Coronary artery (tissue), 2 donors: ENCODE results near the gene MTMR1.

Source experiments
- DNase-seq: peaks from one replicate; pipeline ENCODE4 v3.0.0-alpha.2; 2017; ENCODE audit warnings: low spot score
- H3K27ac ChIP-seq, 2 donors: fragments of 200-600 bp; sonication (generic); one replicate each; pipeline ENCODE4 v1.5.1; 2016 to 2019
- H3K4me3 ChIP-seq: fragments of 200-600 bp; sonication (generic); 2 replicates; pipeline ENCODE4 v1.5.1; 2016; ENCODE audit warnings: mild to moderate bottlenecking, moderate library complexity
- CTCF ChIP-seq: fragments of 200-600 bp; sonication (generic); IDR thresholded peaks from one replicate; pipeline ENCODE4 v1.5.1; 2019; ENCODE audit warnings: antibody characterized with exemption

MTMR1 gene

GRCh38 chrX:150792949-150793527, 99.8 kb downstream of the MTMR1 start:
- DNase-seq: no peak

GRCh38 chrX:150805736-150806135, 112.5 kb downstream of the MTMR1 start:
- Histone ChIP-seq H3K27ac (no peak overlapping the region), H3K4me3 (no peak overlapping the region)
- TF ChIP-seq CTCF: no peak

More at GRCh38 chrX:150792949-150793527, 99.8 kb downstream of the MTMR1 start:
- no peak overlapping the region for H3K27ac ChIP-seq
- no peak overlapping the region for H3K4me3 ChIP-seq
- TF ChIP-seq CTCF: no peak

GRCh38 chrX:150806827-150807226, 113.6 kb downstream of the MTMR1 start:
- Histone ChIP-seq H3K27ac (no peak overlapping the region), H3K4me3 (no peak overlapping the region)
- no peak for DNase-seq
- TF ChIP-seq CTCF: no peak

More at GRCh38 chrX:150805736-150806135, 112.5 kb downstream of the MTMR1 start:
- DNase-seq: no peak

GRCh38 chrX:150813922-150814321, 120.7 kb downstream of the MTMR1 start:
- TF ChIP-seq CTCF: no peak
- no peak overlapping the region for H3K27ac ChIP-seq

More at GRCh38 chrX:150813922-150814321, 120.7 kb downstream of the MTMR1 start:
- DNase-seq: no peak
- no peak overlapping the region for H3K4me3 ChIP-seq
